T-helper 17 cell (primary cell): ENCODE measurements around the gene UNC80. TPM values are rescaled to one million over a fixed set of nuclear protein-coding genes. Genes with fewer than 3 reads are reported as not detected.

Experiments
- ATAC-seq: fragments of 150-1000 bp; cut with Tn5 transposase; 2 replicates; pipeline ENCODE4 v1.10.0; 2021; ENCODE audit warnings: mild to moderate bottlenecking, moderate library complexity
- DNase-seq, 3 donors: peaks; one replicate each; pipeline versions ENCODE4 v3.0.0 to v3.0.0-alpha.2; 2020 to 2021
- H3K9me3 ChIP-seq: one replicate; pipeline ENCODE4 v1.7.0; 2013; ENCODE audit warnings: low read length, mild to moderate bottlenecking; ENCODE audit not compliant: control insufficient read depth, poor library complexity, severe bottlenecking
- H3K27ac Mint-ChIP-seq: one replicate; pipeline ENCODE4 v1.8.0; 2022; ENCODE audit warnings: mild to moderate bottlenecking, moderate library complexity, mixed read lengths
- H3K27me3 Mint-ChIP-seq: one replicate; pipeline ENCODE4 v1.8.0; 2022; ENCODE audit warnings: mixed read lengths
- H3K36me3 Mint-ChIP-seq: one replicate; pipeline ENCODE4 v1.8.0; 2022; ENCODE audit warnings: low read depth, mixed read lengths
- H3K4me1 Mint-ChIP-seq: one replicate; pipeline ENCODE4 v1.8.0; 2022; ENCODE audit warnings: mild to moderate bottlenecking, mixed read lengths
- H3K4me3 Mint-ChIP-seq: one replicate; pipeline ENCODE4 v1.8.0; 2022; ENCODE audit warnings: mild to moderate bottlenecking, moderate library complexity, mixed read lengths
- total RNA-seq, 4 donors: library from RNA in 2 of 4; stranded (reverse) in 2 of 4; gene quantifications; one replicate each; pipeline ENCODE4 v1.2.3 and lab custom pipeline; 2022 to 2026

Gene UNC80
- total RNA-seq, 2 donors from 2014 or later, result not detected

DNA sequence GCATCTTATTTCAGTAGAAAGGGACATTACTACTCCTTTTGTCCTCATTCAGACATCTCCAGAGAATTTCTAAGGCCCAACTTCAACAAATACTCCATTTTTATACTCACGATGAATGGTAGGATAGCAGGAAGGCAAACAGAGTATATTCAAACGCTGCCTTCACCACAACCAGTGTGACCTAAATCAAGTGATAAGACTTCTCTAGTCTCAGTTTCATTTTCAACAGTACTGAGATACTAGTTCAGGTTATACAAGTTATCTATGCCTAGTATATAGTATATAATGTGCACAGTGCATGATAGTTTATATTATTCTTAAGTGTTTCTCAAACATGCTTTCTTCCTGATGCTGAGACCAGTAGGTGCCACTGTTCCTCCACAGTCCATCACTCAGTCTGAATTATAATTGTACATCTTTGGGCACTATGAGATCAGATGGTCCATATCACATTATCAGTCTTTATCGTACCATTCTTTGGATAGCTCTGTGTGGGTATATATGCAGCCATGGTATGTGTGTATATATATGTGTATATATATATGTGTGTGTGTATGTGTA lies 164.6 kb downstream of the UNC80 start:
- no peaks in the 10 kb centered on the region for H3K9me3 ChIP-seq
- Mint-ChIP-seq H3K4me1 (peaks cover 2% of the 10 kb centered on the region), H3K27ac (no peak overlapping the region), H3K27me3 (peaks cover 18% of the 10 kb centered on the region), H3K4me3 (no peak overlapping the region), H3K36me3 (no peaks in the 10 kb centered on the region)
- ATAC-seq (no peak), DNase-seq (no peak)

DNA sequence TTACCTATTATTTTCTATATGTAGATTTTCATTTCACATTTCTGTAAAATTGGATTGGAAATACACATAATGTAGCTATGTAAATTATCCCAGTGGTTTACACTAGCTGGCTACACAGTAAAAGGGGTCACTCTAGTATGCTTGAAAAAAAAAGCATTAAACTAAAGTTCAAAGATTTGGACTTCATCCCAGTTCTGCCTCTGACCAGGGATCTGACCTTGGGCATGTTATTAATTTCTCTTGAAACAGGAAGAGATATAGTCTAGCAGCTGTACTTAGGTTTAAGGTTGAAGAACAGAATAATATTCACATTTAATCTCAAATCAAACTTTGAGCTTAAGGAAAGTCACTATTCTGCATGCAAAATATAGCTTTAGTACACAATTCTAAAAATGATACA lies 166.3 kb downstream of the UNC80 start:
- H3K4me3 Mint-ChIP-seq, result no peak overlapping the region
- H3K36me3 Mint-ChIP-seq, result no peaks in the 10 kb centered on the region
- peaks cover 2% of the 10 kb centered on the region for H3K4me1 Mint-ChIP-seq
- DNase-seq, result no peak
- H3K9me3 ChIP-seq, result no peaks in the 10 kb centered on the region
- H3K27ac Mint-ChIP-seq, result no peak overlapping the region
- ATAC-seq, result no peak
- H3K27me3 Mint-ChIP-seq, result peaks cover 10% of the 10 kb centered on the region

GRCh38 chr2:209938906-209939305 lies 167.3 kb downstream of the UNC80 start:
- Mint-ChIP-seq H3K4me1 (peaks cover 2% of the 10 kb centered on the region), H3K27ac (no peak overlapping the region), H3K36me3 (no peaks in the 10 kb centered on the region), H3K4me3 (no peak overlapping the region), H3K27me3 (peaks cover 10% of the 10 kb centered on the region)
- no peak for DNase-seq
- no peaks in the 10 kb centered on the region for H3K9me3 ChIP-seq
- ATAC-seq, result no peak

GRCh38 chr2:209940936-209941335 lies 169.3 kb downstream of the UNC80 start:
- no peaks in the 10 kb centered on the region for H3K9me3 ChIP-seq
- Mint-ChIP-seq H3K36me3 (no peaks in the 10 kb centered on the region), H3K27me3 (peaks cover 16% of the 10 kb centered on the region), H3K27ac (no peak overlapping the region), H3K4me1 (peaks cover under 1% of the 10 kb centered on the region), H3K4me3 (no peak overlapping the region)
- no peak for ATAC-seq
- DNase-seq, result no peak

DNA sequence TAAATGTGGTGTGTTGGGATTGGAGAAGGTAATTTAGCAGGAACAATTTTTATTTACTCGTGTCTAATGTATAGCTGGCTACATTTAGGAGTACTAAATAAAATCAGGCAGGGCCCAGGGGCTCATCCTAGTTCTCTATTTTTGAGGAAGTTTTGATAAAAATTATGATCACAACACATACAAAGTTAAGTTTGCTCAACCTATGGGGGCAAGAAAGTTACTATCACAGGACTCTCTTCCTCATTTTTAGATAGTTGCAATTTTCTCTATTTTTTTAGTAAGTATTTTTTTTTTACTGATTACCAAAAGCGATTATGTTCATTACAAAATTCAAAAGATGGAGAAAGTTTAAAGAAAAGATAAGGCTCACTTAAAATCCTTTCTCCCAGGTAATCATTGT lies 170.8 kb downstream of the UNC80 start:
- H3K9me3 ChIP-seq, result no peaks in the 10 kb centered on the region
- no peak overlapping the region for H3K4me3 Mint-ChIP-seq
- no peaks in the 10 kb centered on the region for H3K4me1 Mint-ChIP-seq
- ATAC-seq (no peak), DNase-seq (no peak)
- peaks cover 18% of the 10 kb centered on the region for H3K27me3 Mint-ChIP-seq
- H3K36me3 Mint-ChIP-seq, result no peaks in the 10 kb centered on the region
- H3K27ac Mint-ChIP-seq, result no peak overlapping the region

DNA sequence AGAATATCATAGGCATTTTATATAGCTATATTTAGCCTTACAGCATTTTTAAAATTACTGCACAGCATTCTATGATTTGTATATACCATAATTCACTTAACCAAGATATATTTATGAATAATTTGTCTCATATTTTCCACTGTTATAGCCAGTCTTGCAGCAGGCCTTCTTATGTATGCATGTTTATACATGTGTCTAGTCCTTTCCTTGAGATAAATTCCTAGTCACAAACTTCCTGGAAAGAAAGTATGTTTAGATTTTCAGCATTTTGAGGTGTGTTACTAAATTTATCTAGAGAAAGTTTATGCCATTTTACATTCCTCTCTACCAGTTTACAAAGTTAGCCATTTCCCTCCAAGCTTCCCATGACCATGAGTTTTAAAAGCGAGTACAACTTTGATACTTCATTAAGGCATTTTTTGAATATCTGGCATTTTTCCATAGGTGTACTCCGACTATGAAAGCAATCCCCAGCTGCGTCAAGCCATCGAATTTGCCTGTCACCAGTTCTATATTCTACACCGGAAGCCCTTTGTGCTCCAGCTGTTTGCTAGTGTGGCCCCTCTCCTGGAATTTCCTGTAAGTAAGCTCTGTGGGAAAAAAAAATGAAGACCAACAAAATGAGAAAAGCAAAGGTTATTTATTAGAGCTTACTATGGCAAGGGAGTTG lies 171.4 kb downstream of the UNC80 start:
- no peaks in the 10 kb centered on the region for H3K9me3 ChIP-seq
- no peak overlapping the region for H3K4me3 Mint-ChIP-seq
- H3K27me3 Mint-ChIP-seq, result peaks cover 18% of the 10 kb centered on the region
- H3K36me3 Mint-ChIP-seq, result no peaks in the 10 kb centered on the region
- ATAC-seq (no peak), DNase-seq (no peak)
- H3K27ac Mint-ChIP-seq, result no peak overlapping the region
- H3K4me1 Mint-ChIP-seq, result no peaks in the 10 kb centered on the region

GRCh38 chr2:209943776-209944175 lies 172.1 kb downstream of the UNC80 start:
- Mint-ChIP-seq H3K36me3 (no peaks in the 10 kb centered on the region), H3K4me3 (no peak overlapping the region)

DNA sequence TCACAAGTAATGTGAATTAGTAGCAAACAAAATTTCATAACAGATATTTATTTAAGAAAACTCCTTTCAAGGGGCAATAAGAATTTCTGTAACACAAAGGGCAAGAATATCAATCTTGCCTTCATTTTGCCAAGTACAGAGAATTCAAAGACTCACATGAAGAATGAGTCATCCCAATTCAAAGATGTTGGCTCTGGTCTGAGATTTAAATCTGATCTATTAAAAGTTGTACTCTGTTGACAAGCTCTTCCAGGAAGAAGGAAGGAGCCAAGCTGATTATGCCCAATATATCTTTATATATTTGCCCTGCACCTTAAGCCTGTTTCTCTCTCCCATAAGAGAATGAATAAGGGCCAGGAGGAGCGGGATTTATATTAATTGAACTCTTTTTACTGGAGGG lies 174.9 kb downstream of the UNC80 start:
- Mint-ChIP-seq H3K36me3 (no peaks in the 10 kb centered on the region), H3K4me1 (no peaks in the 10 kb centered on the region), H3K27me3 (peaks cover 10% of the 10 kb centered on the region), H3K4me3 (no peak overlapping the region), H3K27ac (no peak overlapping the region)
- H3K9me3 ChIP-seq, result no peaks in the 10 kb centered on the region
- DNase-seq (no peak), ATAC-seq (no peak)

More at GRCh38 chr2:209943776-209944175, 172.1 kb downstream of the UNC80 start:
- Mint-ChIP-seq H3K27me3 (peaks cover 18% of the 10 kb centered on the region), H3K27ac (no peak overlapping the region), H3K4me1 (no peaks in the 10 kb centered on the region)
- no peak for ATAC-seq
- no peaks in the 10 kb centered on the region for H3K9me3 ChIP-seq
- no peak for DNase-seq

- H3K27ac Mint-ChIP-seq, result no peak overlapping the region
- no peak overlapping the region for H3K4me3 Mint-ChIP-seq
- ATAC-seq (no peak), DNase-seq (no peak)
- peaks cover 28% of the 10 kb centered on the region for H3K27me3 Mint-ChIP-seq
- peaks cover 2% of the 10 kb centered on the region for H3K4me1 Mint-ChIP-seq
- no peaks in the 10 kb centered on the region for H3K9me3 ChIP-seq
- no peaks in the 10 kb centered on the region for H3K36me3 Mint-ChIP-seq
These were observed 184.6 kb downstream of the UNC80 start for GRCh38 chr2:209956271-209956670.

GRCh38 chr2:209958016-209958415 lies 186.4 kb downstream of the UNC80 start:
- no peak for ATAC-seq
- H3K4me3 Mint-ChIP-seq, result no peak overlapping the region
- no peaks in the 10 kb centered on the region for H3K9me3 ChIP-seq
- no peaks in the 10 kb centered on the region for H3K36me3 Mint-ChIP-seq
- no peak for DNase-seq
- no peak overlapping the region for H3K27ac Mint-ChIP-seq
- peaks cover 30% of the 10 kb centered on the region for H3K27me3 Mint-ChIP-seq
- H3K4me1 Mint-ChIP-seq, result peaks cover 2% of the 10 kb centered on the region

- no peak overlapping the region for H3K27ac Mint-ChIP-seq
- no peak for DNase-seq
- no peak for ATAC-seq
- H3K4me3 Mint-ChIP-seq, result no peak overlapping the region
- H3K27me3 Mint-ChIP-seq, result peaks cover 22% of the 10 kb centered on the region
- no peaks in the 10 kb centered on the region for H3K36me3 Mint-ChIP-seq
- H3K4me1 Mint-ChIP-seq, result peaks cover 5% of the 10 kb centered on the region
- H3K9me3 ChIP-seq, result no peaks in the 10 kb centered on the region
These were observed 188.4 kb downstream of the UNC80 start for GRCh38 chr2:209960045-209960444.

DNA sequence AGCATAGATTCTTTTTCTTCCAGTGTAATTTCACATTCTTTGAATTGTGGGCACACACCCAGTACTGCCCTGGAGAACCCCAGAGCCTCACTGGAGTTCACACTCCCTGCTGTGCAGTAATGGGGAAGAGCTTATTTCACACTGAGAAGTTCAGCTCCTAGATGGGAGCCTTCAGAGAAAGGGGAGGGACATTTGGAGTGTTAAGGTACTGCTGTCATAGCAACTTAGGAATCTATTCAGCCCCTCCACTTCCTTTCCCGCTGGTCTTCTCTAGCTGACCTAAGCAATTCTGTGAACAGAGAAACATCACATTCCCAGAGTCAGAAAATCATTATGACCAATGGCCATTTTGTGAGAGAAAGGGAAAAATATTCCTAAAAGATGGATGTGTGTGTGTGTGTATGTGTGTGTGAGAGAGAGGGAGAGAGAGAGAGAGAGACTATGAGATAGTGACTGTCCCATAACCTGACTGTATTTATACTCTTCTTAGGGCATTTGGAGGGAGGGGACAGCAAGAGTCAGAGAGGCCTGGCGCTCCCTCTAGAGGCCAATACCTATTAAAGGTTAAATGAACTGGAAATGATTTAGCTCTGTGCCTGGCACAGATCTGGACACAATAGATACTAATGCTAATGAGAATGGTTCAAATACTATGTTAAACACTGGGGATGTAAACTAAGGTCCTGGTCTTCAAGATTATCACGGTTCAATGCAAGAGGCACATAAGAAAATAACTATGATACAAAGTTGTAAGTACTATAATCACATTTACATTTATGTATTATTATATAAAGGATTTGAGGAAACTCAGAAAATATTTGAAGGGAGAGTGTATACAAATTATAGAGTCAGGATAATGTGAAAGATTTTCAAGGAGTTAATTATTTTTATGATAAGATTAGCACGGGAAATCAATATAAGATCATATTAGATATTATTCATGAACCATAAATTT lies 189.3 kb downstream of the UNC80 start:
- DNase-seq, result no peak

DNA sequence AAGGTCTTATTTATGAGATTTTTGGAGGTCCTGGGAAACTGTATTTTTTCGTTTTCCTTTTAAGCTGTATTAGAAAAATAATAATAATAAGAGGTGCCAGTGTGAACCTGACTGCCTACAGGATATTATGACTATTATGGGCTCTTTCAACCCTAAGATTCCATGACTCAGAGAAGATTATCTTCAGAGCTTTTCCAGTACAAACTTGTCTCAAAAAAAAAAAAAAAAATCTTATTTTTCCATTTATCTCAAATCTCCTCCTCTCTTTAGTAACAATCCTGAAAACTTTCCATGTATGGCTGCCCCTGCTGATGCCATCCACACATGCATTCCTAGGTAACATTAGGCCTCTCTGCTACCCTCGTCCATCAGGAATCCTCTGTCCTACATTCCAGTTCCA lies 194.1 kb downstream of the UNC80 start:
- peaks cover 5% of the 10 kb centered on the region for H3K4me1 Mint-ChIP-seq
- no peak overlapping the region for H3K27ac Mint-ChIP-seq
- H3K36me3 Mint-ChIP-seq, result no peaks in the 10 kb centered on the region
- H3K27me3 Mint-ChIP-seq, result peaks cover 30% of the 10 kb centered on the region
- ATAC-seq (no peak), DNase-seq (no peak)
- no peaks in the 10 kb centered on the region for H3K9me3 ChIP-seq
- no peak overlapping the region for H3K4me3 Mint-ChIP-seq

More for the DNA sequence above, 189.3 kb downstream of the UNC80 start:
- peaks cover 22% of the 10 kb centered on the region for H3K27me3 Mint-ChIP-seq
- H3K27ac Mint-ChIP-seq, result no peak overlapping the region
- peak; percentile 71 for ATAC-seq
- no peaks in the 10 kb centered on the region for H3K36me3 Mint-ChIP-seq
- no peak overlapping the region for H3K4me3 Mint-ChIP-seq
- peaks cover 5% of the 10 kb centered on the region for H3K4me1 Mint-ChIP-seq
- H3K9me3 ChIP-seq, result no peaks in the 10 kb centered on the region
